Psoas muscle (tissue), 8 donors: ENCODE measurements around the gene EPB41L4A. TPM values are rescaled to one million over a fixed set of nuclear protein-coding genes. Genes with fewer than 3 reads are reported as not detected.

Experiments used
- ATAC-seq, 4 donors: fragments of 200-7000 bp; cut with Tn5 transposase; one replicate each; pipeline ENCODE4 v1.9.1; 2020; ENCODE audit warnings: moderate library complexity in 3 of 4, mild to moderate bottlenecking in 2 of 4
- DNase-seq, 2 donors: peaks; one replicate each; pipeline ENCODE4 v3.0.0-alpha.2; 2020
- H3K27ac ChIP-seq: fragments of 200-600 bp; one replicate; pipeline ENCODE4 v1.8.0; 2022
- H3K27me3 ChIP-seq, 3 donors: fragments of 200-600 bp in 1 of 3; one replicate each; pipeline versions ENCODE4 v1.6.1 to v1.8.0; 2013 to 2022; ENCODE audit warnings: low read length in 2 of 3, mild to moderate bottlenecking in 2 of 3, moderate library complexity in 1 of 3; ENCODE audit not compliant: insufficient read depth in 3 of 3
- H3K36me3 ChIP-seq, 2 donors: fragments of 200-600 bp in 1 of 2; one replicate each; pipeline versions ENCODE4 v1.6.1 to v1.8.0; 2013 to 2022; ENCODE audit warnings: low read depth in 1 of 2, mild to moderate bottlenecking in 1 of 2, moderate library complexity in 1 of 2; ENCODE audit not compliant: insufficient read depth in 1 of 2
- H3K4me1 ChIP-seq: fragments of 200-600 bp; one replicate; pipeline ENCODE4 v1.8.0; 2022
- H3K4me3 ChIP-seq: fragments of 200-600 bp; one replicate; pipeline ENCODE4 v1.8.0; 2022; ENCODE audit warnings: mild to moderate bottlenecking
- H3K9me3 ChIP-seq: fragments of 200-600 bp; one replicate; pipeline ENCODE4 v1.8.0; 2022
- CTCF ChIP-seq: fragments of 200-600 bp; IDR thresholded peaks from one replicate; pipeline ENCODE4 v1.8.0; 2022; ENCODE audit warnings: antibody characterized with exemption
- WGBS, 3 donors: extraction: QIAGEN DNeasy Blood & Tissue Kit; methylation state at CpG; one replicate each; pipeline versions ENCODE4 v1.1.6 to v1.1.7; 2013; 5-methylcytosine and 5-hydroxymethylcytosine counted together
- intact Hi-C, 2 donors: fragments of 100-400 bp; cut with DNase I; formaldehyde crosslinking; loops; one replicate each; pipeline versions ENCODE4 v1.11.0 to v1.14.2; 2022
- polyA plus RNA-seq, 3 donors: library from polyadenylated mRNA; stranded (reverse); fragments of 200-250 nt; gene quantifications; one replicate each; pipeline ENCODE4 v1.2.3, GENCODE V29; 2013
- total RNA-seq, 4 donors: library from RNA; stranded (reverse); fragmentation: NEBNext Ultra II Directional in 2 of 4; extraction: Animal tissue kit (Norgen Biotek cat#: 25700) in 2 of 4; gene quantifications; one replicate each; pipeline versions ENCODE4 v1.2.1 to v1.2.4, GENCODE V29; 2021 to 2023
- donor health status: healthy with polysubstance abuse.
- donor health status: DM: no; HTN: no; CAD: no; lungs with moderate emphysema.
- donor health status: Bipolar disorder and iron deficiency.
- donor health status: healthy.
- donor health status: DM: yes; HTN: yes; CAD: no.
- donor health status: DM: no; HTN: no; CAD: no.
- donor health status: DM: no; HTN: no; CAD: no.
- donor health status: DM: yes; HTN: yes; CAD: no.

EPB41L4A gene
- total and polyA plus RNA-seq, 7 donors, result 1.0 to 7.2 (median 1.9) TPM

GRCh38 chr5:112290691-112291090 lies 128.4 kb downstream of the EPB41L4A start:
- ATAC-seq (no peak), DNase-seq (no peak)
- H3K27ac ChIP-seq, result no peak overlapping the region
- no peaks in the 10 kb centered on the region for H3K27me3 ChIP-seq
- no peak overlapping the region for H3K4me3 ChIP-seq
- H3K4me1 ChIP-seq, result peaks cover 2% of the 10 kb centered on the region
- no peak for TF ChIP-seq CTCF
- H3K9me3 ChIP-seq, result no peaks in the 10 kb centered on the region
- no peaks in the 10 kb centered on the region for H3K36me3 ChIP-seq
- intact Hi-C loops, result no loop called here

- Histone ChIP-seq H3K27me3 (no peaks in the 10 kb centered on the region), H3K4me3 (no peak overlapping the region), H3K36me3 (no peaks in the 10 kb centered on the region), H3K27ac (no peak overlapping the region), H3K9me3 (no peaks in the 10 kb centered on the region), H3K4me1 (peaks cover 2% of the 10 kb centered on the region)
- intact Hi-C loops, result no loop called here
- 82 to 90% (median 90%) methylated on average over 4 of the region's 4 CpGs for WGBS, 3 donors
- TF ChIP-seq CTCF, result no peak
- DNase-seq (no peak), ATAC-seq (no peak)
Measured at GRCh38 chr5:112289465-112289864, 129.6 kb downstream of the EPB41L4A start.

- WGBS, 3 donors, result 84 to 92% (median 89%) methylated on average over 5 of the region's 5 CpGs
- TF ChIP-seq CTCF, result no peak
- ATAC-seq, result no peak
Measured at GRCh38 chr5:112283943-112284929, 134.8 kb downstream of the EPB41L4A start.

GRCh38 chr5:112283034-112283582 lies 136.0 kb downstream of the EPB41L4A start:
- intact Hi-C loops, result loop anchor here in 1 of 2 donors (2.0 kb wide), 1 partner anchor 74 kb away; no protein-coding TSS in a partner anchor
- ATAC-seq (no peak), DNase-seq (no peak)
- no peaks in the 10 kb centered on the region for H3K27me3 ChIP-seq
- H3K4me1 ChIP-seq, result no peaks in the 10 kb centered on the region
- H3K9me3 ChIP-seq, result no peaks in the 10 kb centered on the region
- no peak for TF ChIP-seq CTCF
- no peak overlapping the region for H3K4me3 ChIP-seq
- H3K27ac ChIP-seq, result no peak overlapping the region
- 44 to 51% (median 48%) methylated on average over 3 of the region's 3 CpGs for WGBS, 3 donors
- H3K36me3 ChIP-seq, result no peaks in the 10 kb centered on the region

More at GRCh38 chr5:112283943-112284929, 134.8 kb downstream of the EPB41L4A start:
- Histone ChIP-seq H3K36me3 (no peaks in the 10 kb centered on the region), H3K27ac (no peak overlapping the region), H3K9me3 (no peaks in the 10 kb centered on the region), H3K4me3 (no peak overlapping the region), H3K27me3 (no peaks in the 10 kb centered on the region), H3K4me1 (no peaks in the 10 kb centered on the region)
- no peak for DNase-seq
- intact Hi-C loops, result loop anchor here in 1 of 2 donors (2.0 kb wide), 1 partner anchor 75 kb away; no protein-coding TSS in a partner anchor
